NCI-H1092 treated with DMSO at 0.1 percent for 48 hours (cell line): Measurements from ENCODE around the gene NFATC2.

Experiments used
- DNase-seq: peaks from one replicate; lab custom pipeline; 2025; lab: John Stamatoyannopoulos, UW

NFATC2 gene

DNA sequence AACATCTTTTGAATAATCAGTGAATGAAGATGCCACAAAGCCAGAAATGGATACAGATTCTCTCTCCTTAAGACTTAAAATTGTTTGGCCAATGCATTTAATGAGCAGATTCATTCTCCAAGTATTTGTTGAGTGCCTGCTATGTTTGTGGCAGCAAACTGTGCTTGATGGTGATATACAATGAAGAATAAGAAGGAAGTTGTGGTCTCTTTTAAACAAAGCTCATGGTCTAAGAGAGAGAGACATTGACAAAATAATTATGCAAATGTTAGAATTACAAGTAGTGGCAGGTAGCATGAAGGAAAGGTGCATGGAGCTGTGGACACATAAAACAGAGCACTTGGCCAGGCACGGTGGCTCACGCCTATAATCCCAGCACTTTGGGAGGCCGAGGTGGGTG lies 28.3 kb downstream of the NFATC2 start:
- DNase-seq = no peak

DNA sequence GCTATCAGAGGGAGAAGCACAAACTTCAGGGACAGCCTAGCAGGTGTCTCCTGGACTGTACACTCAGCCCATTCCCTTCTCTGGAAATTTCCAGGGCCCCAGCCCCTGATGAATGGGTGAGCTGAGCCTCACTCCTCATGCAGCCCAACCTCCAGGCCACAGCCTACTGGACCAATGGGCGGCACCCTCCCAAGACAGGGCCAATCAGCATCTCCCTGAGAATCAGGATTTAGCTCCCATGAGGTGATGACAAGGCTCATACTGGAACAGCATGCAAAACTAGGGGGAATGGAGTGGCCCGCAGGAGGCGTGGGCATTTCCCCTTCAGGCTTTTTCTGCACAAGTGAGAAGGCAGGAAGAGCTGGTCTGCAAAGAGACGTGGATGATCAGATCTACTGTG lies 29.0 kb downstream of the NFATC2 start:
- no peak for DNase-seq

DNA sequence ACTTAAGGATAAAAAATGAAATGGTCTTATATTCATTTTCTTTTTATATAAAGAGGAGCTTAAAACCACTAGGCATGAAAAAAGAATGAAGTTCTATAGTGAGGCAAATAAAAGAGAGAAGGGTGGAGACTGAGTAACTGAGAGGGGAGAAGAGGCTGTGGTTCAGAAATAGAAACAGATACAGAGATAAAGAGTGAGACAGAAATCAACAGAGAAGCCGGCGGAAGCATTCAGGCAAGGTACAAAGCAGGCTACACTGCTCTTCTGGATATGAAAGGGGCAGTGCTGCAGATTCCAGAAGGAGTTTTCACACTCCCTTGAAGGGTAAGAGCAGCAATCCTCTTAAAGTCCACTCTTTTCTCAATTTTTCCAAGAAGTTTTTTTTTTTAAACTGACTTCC lies 29.9 kb downstream of the NFATC2 start:
- DNase-seq = no peak

DNA sequence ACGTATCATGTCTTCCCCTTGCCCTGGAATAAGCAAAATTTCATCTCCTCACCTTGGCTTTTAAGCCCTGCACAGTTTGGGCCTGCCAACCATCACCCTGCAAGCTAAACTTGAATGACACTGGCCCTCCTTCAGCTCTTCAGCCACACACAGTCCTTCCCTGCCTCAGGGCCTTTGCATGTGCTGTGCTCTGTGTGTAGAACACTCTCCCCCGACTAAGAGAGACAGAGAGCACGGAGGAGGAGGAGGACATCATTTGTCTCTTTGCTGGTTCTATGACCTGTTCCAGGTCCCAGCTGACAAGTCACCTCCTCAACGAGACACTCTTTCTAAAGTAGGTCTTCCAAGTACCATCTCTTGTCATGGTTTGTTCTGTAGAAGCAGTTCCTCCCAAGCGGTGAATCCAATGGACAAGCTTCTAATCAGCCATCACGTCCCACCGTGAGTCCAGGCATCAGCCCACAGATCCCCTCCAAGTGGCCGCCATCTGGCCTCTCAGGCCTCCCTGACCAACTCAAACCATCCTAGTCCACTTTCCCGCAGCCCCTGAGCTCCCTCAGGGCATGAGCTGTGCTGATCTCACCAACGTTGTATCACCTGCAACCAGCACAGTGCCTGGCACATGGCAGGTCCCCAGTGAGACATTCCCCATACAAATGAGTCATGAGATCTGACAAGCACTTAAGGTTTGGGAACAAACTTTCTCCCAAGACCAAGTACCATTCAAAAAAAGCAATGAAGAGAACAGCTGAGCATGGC lies 30.5 kb downstream of the NFATC2 start:
- DNase-seq = no peak

DNA sequence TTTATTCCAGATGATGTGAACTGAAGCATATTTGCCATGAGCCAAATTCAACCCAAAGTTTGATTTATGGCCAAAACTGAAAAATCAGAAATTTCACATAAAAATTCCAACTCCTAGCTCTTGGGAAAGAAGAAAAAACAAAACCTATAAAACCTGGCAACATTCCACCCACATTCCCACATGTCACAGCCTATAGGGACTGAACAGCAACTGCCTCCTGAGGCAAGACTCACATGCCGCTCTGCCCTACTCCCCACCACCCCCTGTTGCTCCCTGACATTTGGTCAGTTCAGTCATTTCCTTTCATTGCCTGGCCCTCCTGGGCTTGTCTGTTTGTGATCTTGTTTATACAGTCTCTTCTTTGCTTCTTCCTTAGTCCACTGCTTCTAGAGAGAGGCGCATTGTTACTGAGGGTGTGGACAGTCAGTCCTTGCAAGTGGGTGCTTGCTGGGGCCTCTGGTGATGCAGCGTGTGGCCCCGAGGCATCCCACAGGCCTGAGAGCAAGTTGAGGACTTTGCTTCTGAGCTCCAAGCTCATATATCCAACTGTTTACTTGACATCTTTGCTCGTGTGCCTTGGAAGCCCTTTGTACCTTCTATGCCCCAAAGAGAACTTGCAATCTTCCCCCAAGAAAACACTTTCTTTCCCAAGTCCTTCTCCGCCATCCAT lies 31.4 kb downstream of the NFATC2 start:
- no peak for DNase-seq

DNA sequence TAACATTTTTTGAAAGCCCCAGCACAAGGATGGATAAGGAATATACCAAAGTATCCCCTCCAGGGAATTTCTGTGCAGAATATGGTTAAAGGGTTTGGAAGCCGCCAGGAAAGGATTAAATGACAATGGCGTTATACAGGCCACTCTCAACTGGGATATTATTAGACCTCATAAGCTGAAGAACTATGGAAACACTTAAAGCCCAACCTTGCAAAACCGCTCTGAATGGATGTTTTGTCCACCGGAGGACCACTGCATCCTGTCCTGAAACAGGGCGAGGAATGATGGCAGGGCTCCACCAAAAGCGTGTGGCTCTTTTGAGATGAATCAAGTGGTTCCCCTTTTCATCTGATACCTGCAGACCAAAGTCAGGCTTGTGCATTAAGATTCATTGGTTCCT lies 32.4 kb downstream of the NFATC2 start:
- DNase-seq = no peak

DNA sequence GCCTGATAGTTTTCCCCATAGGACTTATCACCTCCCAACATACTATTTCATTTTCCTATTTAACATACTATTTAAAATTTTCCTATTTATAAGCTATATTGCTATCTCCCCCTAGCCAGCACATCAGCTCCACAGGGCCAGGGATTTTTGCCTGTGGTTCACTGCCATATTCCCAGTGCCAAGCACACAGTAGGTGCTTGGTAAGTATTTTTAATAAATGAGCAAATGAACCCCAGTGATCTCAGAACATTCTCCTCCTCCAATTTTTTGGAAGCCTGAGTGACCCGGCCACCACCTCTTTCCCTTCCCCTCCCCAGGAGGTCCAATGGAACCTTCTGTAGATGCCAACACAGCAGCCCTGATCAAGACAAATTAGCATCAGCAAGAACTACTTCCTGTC lies 33.3 kb downstream of the NFATC2 start:
- DNase-seq = no peak

DNA sequence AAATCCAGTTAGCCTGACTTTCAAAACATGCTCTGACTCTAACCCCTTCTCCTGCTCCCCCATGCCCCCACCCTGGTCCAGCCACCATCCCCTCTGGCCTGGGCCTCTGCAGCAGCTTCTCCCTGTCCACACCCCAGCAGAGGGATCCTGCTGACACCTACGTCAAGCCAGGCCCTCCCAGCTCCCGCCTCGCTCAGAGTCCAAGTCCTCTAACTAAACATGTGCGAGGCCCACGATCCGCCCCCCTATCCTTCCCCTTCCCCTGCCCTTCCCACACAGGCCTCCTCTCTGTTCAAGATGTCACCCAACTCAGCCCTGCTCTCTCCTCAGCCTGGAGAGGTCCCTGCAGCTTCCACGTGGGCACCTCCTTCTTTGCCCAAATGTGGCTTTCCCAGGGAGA lies 33.7 kb downstream of the NFATC2 start:
- DNase-seq = no peak

DNA sequence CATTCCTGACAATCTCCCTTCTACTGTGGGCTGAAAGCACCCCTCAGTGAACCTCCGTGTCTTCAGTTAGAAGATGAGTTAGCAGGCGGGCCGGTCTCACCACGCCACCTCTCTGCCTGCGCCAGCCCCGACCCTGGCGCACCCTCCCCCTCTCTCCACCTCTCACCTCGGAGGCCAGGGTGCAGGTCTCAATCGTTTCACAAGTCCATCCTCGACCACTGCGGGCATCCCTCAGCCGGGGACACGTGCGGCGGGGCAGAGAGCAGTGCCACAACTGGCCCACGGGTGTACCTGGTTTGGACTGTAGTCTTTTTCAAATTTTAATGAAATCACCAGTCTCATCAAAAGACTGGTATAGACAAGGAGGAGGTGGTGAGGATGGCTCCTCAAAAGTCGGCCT lies 34.4 kb downstream of the NFATC2 start:
- DNase-seq = no peak

DNA sequence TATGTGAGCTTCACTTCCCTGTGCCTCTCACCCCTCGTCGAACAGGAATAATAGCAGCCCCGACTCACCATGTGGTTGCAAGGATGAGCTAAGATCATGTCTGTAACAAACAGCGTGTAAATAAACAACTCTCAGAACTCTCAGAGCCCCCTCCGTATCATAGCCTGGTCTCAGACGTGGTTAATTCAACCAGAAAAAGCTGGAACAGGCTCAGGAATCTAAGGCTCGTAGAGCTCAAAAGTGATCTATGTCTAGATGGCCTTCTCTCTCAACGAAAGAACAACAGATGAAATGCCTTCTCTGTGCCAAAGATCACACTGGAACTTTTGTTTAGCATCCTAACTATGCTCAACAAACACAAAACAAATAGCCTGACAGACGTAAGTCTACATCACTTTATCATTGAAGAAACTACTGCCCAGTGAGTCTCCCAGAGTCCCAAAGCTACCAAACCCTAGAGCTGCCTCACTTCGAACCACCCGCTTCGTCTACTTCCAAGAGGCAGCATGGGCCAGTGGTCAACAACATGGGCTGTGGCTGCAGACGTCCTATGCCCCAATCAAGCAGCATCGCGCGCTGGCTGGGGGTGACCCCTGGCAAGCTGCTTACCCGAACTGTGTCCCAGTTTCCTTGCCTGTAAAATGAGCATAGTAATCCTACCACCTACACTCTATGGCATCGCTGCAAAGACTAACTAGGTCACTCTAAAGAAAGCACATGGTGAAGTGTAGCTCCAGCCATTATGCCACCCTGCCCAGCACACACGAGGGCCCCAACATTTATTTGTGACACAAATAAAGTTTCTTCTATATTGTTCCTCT lies 35.1 kb downstream of the NFATC2 start:
- DNase-seq = no peak

DNA sequence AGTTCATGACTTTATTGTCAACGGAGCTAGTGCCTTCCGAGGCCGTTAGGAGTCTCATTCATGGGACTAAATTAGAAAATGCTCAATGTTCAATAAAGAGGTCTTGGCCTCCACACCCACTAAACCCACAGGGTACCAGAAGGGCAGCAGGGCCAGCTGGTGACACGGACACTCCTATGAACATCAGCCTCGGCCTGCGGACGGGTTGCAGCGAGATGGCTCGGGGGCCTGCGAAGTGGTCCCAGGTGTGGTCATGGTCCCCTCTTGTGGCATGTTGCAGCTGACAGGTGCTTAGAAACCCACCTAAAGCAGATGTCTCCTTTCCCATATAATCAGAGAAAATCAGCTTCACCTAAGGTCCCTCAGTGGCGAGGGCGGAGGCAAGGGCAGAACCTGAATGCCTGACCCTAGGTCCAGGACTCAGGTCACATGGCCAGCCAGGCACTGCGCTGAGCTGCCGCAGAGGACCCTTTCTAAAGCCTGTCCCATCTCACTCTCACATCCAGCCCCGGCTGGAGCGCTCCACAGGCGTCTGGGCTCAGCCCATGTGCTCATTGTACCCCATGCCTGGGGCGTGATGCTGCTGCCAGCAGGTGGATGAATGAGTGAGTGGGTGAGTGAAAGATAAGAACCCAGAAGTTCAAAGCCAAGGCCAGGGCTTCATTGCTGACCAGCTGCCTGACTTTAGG lies 35.8 kb downstream of the NFATC2 start:
- no peak for DNase-seq

DNA sequence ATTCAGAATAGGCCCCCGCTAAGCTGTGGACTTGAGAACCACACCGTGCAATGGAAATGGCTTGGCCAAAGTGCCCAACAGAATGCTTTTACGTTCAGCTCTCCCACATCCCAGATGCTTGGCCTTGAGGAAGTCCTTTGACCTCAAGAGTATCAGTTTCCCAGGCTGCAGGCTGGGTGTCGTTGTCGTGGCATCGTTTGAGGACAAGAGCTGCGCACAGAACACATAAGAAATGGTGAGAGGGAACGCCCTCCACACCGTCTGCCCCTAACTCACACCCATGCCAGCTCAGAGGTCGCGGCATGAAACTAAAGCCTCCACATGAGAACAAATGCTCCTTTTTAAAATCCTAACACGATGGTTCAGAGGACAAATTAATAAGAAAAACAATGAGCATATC lies 37.0 kb downstream of the NFATC2 start:
- no peak for DNase-seq

DNA sequence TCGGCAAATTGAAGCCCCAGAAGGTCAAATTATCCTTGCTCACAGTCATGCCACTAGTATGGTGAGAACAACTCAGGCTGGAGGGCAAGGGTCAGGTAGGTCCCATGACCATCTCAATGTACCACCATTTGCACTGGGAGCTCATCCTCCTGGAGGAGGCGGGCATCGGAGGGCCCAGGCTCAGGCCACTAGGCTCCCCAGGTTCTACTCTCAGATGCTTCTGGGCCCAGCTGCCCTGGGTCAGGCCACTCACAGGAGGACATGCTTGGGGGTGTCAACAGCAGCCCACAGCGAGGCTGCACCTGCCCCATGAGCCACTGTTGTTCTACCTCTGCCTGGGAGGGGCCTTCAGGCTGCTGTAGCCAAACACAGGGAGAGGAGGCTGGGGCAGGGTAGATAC lies 39.1 kb downstream of the NFATC2 start:
- no peak for DNase-seq

DNA sequence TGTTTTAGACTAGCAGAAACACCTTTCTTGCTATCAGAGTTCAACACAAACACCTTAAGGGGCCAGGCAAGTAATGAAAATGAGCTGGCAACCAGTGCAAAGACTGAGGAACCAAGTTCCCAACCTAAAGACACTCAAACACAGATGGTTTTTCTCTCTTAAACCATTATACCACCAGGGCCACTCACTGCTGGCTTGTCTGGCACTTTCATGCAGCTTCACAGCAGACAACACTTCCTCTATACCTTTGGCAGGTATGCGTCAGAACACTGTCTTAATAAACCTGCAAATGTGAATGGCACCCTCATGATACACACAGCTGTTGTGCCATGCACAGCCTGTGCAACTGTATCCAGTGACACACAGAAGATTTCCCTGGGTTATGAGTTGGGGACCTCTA lies 41.6 kb downstream of the NFATC2 start:
- no peak for DNase-seq

DNA sequence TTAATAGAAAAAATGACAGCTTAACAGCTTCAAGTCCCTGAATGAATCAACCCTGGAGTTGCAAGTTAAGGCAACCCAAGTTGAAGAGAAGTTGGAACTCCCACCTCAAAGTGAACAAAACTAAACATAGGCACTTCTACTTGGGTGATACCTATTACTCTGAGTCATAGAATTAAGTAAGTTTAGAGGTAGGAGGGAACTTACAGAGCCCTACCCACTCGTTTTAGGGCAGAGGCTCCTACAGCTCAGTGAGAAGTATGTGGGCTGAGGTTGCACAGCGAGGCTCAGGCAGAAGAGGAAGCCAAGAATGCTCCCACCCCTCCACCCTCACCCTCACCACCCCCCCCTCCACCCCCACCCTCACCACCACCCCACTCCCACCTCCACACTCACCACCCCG lies 42.2 kb downstream of the NFATC2 start:
- DNase-seq = no peak

DNA sequence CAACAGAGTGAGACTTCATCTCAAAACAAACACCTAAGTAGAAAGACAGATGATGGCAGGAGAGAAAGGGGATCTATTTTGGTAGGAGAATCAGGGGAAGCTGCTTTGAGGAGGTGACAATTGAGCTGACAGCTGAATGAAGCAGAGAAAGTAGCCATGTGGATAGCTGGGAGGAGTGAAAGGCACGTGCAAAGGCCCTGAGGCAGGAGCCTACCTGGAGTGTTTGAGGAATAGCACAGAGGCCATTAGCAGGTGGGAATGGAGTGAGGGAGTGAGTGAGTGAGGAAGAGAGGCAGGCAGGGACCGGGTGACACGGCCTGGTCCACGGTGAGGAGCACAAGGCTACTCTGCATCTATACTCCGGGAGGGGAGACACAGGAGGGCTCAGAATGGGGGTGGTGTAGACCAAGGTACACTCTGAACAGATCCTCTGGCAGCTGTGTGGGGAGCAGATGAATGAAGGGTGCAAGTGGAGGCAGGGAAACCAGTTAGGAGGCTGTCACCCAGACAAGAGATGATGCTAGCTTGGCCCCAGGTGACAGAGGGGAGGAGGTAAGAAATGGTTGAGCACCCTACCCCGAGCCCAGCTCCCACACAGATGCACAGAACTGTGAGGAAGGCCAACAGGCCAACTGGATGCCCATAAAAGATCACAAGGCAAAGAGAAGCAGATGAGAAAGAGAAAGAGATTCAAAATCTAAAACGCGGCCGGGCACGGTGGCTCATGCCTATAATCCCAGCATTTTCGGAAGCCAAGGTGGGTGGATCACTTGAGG lies 43.6 kb downstream of the NFATC2 start:
- DNase-seq = no peak

DNA sequence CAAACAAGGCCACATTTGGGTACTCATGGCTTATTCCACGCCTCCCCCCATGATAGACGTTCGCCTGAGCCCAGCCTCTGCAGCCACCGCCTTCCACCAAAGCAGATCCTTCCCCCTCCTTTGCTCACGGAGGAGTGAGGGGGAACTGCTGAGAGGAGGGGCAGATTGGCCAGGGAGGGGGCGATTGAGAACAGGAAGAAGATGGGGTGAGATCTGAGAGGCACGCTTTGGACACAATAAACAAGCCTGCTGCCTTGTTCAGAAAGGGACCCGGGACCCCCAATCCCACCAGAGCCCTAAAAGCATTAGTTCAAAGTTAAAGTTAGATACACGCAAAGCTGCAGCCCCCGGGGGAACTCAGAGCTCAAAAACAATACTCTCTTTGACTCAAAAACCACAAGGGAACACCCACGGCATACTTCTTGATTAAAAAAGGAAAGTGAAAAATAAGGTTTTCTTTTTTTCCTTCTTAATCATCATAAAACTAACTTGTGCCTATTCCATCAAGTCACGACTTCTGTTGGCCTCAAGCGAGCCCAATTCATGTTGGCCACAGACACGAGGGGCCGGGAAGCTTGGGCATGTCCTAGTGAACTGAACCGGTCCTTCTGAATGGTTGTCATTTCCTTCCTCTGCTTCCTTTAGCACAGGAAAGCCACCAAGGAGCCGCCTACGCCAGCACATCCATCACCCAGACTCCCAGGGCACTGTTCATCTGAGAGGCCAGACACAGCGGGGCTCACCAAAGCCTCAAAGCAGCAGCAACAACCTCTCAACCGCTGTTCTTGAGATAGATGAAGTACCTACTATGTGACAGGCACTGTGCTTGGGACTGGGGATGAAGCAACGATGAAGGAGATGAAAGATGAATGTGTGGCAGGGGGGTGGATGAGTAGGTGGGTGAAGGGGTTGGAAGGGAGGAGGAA lies 44.7 kb downstream of the NFATC2 start:
- no peak for DNase-seq

DNA sequence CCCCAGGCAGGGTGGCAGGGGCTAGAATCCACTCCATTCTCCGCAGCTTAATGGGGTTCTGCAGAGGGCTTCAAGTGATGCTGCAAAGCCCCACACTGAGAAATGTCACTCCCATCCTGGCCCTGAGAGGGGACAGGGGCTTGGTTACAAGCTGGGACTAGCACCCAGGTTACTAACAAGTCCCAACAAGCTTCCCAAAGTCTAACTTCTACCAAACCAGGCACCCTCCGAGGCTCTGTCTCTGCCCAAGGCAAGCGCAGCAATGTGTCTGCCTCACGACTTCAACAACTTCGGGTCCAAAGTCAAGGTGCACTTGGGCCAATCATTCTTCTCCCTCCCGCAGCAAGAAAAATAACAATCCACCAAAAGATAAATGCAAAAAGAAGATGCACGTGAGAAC lies 45.6 kb downstream of the NFATC2 start:
- no peak for DNase-seq

DNA sequence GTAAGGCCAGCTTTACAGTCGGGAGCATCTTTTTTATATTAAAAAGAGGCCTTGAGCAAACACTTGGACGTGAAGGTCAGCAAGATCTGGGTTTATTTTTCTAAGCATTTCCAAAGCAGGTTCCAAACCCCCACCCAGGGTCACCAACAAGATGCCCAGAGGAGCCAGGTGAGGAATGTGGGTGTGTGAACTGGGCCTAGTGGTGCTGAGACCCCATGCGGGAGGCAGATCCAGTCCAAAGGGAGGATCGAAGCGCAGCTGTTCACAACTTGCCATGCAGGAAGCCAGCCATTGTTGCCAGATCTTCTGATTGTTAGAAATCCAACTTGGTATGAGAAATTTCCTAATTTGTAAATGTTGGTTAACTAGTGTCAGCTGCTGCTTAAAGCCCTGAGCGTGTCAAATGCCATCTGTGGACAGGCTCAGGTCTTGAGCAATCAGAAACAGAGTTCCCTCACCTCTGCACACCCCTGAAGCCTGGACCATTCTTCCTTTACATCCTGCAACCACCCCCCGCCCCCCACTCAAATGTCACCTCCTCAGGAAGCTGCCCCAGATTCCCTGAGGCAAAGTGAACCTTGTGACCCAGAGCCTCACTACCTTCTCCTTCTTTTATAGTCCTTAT lies 46.5 kb downstream of the NFATC2 start:
- no peak for DNase-seq

DNA sequence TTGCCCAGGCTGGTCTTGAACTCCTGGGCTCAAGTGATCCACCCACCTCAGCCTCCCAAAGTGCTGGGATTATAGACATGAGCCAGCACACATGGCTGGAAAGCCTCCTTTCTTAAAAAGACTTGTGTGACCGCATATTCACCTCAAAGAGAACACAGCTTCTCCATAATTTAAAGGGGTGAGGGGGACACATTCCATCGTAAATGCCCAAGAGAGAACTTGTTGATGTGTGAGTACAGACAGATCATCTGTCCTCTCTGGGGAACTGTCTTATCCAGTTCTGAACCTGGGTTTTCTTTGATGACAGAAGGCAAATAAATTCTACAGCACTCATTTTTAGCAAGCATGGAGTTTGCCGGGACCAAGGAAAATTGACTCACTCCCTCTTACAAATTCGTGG lies 47.2 kb downstream of the NFATC2 start:
- DNase-seq = no peak
